ENCODE data around the gene TRPM5.
A peak's percentile ranks its signal among the peaks of the same experiment; 100 is the strongest.

TRPM5 gene

DNA sequence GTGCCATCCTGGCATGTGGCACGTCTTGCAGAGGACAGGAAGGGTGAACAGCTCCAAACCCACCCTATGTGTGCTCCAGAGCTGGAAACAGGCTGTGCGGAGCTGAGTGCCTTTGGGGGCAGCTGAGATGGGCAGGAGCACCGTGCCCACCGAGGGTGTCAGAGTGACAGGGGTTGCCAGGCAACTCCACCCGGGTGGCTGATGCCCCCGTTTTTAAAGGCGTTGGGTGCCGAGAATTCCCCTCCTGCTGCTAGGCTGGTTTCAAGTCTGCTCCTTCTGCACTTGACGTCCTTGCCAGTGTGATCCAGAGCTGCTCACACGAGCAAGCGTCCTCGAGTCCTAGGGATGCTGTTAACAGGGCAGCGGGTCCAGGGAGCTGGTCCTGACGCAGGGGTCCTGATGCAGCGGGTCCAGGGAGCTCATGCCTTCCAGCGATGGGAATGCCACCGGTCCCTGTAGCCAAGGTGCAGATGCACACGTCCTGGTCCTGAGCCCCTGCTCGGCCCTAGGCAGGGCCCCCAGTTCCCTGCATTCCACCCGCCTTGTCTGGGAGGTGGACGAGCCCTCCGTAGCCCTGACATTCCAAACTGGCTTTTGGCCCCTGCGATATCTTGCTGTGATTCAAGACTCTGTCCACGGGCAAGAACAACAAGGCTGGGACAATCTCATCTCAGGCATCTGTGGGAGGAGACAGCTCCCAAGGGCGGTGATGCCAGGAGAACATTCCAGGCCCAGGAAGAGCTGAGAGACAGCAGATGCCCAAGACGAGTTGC, 5.4 kb upstream of the TRPM5 start:
- no peak overlapping the region for H3K27ac Mint-ChIP-seq
- no peaks in the 10 kb centered on the region for H3K9me3 Mint-ChIP-seq
- H3K4me1 Mint-ChIP-seq: peaks cover 29% of the 10 kb centered on the region
- H3K36me3 Mint-ChIP-seq: peaks cover 1% of the 10 kb centered on the region
- no peaks in the 10 kb centered on the region for H3K27me3 Mint-ChIP-seq
- no peak overlapping the region for H3K4me3 Mint-ChIP-seq

DNA sequence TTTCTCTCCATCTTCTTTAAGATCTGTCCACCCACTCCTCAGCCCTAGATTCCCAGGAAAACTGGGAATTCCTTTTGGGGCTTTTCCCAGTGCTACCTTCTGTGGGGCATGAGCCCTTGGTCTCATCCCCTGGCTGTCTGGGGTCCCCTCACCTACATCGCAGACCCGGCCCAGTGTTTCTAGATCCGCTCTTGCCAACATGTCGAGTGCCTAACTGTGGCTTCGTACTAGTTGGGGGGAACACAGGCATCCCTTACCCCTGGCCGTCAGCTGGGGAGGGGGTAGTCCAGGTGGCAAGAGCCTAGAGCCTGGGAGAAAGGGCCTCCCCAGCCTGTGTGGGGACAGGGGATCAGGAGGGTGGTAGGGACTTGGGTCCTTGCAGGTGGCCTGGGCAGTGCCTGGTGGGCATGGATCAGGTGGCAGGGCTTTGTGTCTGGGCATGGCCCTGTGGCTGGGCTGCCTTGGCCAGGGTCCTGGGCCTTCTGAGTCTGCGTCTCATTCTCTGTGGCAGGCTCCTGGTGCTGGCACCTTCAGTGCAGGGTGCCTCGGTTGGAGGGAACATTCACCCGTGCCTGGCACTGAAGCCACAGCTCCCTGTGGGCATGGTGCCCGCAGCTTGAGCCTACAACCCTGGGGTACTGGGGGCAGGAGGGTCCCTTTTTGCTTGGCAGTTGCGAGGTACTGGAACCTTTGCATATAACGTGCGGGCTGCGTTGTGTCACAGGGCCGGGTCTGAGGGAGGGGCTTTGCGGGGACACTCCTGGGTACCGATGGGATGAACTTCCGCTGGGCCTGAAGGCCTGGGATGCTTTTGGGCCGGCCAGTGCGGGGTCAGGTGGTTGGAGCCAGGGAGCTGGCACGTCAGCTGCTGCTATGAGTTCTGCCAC, 4.6 kb upstream of the TRPM5 start:
- peaks cover 29% of the 10 kb centered on the region for H3K4me1 Mint-ChIP-seq
- peak overlapping the region; percentile 62 for H3K27ac Mint-ChIP-seq
- H3K36me3 Mint-ChIP-seq: peaks cover 1% of the 10 kb centered on the region
- H3K4me3 Mint-ChIP-seq: peak overlapping the region; percentile 54
- no peaks in the 10 kb centered on the region for H3K9me3 Mint-ChIP-seq
- no peaks in the 10 kb centered on the region for H3K27me3 Mint-ChIP-seq

DNA sequence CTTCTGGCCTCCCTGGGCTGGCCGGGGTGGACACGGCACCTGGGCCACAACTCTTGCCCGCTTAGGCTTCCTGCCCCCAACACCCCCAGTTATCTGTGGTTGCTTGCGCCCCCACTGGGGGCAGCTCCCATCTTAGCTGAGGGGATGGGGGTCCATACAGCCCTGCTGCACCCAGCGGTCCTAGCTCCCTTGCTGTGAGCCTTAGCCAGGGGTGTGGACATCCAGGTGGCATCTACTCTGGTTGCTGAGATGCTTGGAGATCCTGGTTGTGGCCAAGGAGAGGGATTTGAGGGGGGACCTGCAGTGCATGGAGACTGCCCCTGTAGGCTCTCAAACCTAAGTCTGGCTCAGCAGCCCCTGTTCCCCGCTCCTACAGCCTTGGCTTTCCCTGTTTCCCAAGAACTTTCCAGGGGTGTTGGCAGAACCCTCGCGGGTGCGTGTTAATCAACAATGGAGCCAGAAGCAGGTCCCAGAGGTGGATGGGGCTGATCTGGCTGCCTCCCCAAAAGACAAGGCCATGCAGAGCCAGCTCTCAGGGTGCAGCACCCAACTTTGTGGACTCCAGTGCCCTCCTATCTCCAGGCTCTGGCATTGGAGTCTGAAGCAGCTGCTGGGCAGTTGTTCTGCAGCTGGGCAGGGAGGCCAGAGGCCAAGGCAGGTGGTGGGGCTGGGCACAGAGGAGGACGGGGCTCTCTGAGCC, 3.8 kb upstream of the TRPM5 start:
- H3K36me3 Mint-ChIP-seq: peaks cover 1% of the 10 kb centered on the region
- H3K4me3 Mint-ChIP-seq: no peak overlapping the region
- peaks cover 34% of the 10 kb centered on the region for H3K4me1 Mint-ChIP-seq
- H3K9me3 Mint-ChIP-seq: no peaks in the 10 kb centered on the region
- H3K27ac Mint-ChIP-seq: no peak overlapping the region
- no peaks in the 10 kb centered on the region for H3K27me3 Mint-ChIP-seq

- Mint-ChIP-seq H3K4me3 (peak overlapping the region; percentile 90), H3K9me3 (no peaks in the 10 kb centered on the region), H3K4me1 (peaks cover 41% of the 10 kb centered on the region), H3K27ac (peak overlapping the region; percentile 24), H3K36me3 (peaks cover 1% of the 10 kb centered on the region), H3K27me3 (no peaks in the 10 kb centered on the region)
Measured at GRCh38 chr11:2447253-2447950, 3.1 kb upstream of the TRPM5 start.

GRCh38 chr11:2446590-2447252, 2.4 kb upstream of the TRPM5 start:
- H3K27me3 Mint-ChIP-seq: no peaks in the 10 kb centered on the region
- H3K36me3 Mint-ChIP-seq: no peaks in the 10 kb centered on the region
- H3K4me1 Mint-ChIP-seq: peaks cover 47% of the 10 kb centered on the region
- peak overlapping the region; percentile 90 for H3K4me3 Mint-ChIP-seq
- no peaks in the 10 kb centered on the region for H3K9me3 Mint-ChIP-seq
- no peak overlapping the region for H3K27ac Mint-ChIP-seq

- no peaks in the 10 kb centered on the region for H3K27me3 Mint-ChIP-seq
- H3K4me3 Mint-ChIP-seq: peak overlapping the region; percentile 90
- H3K27ac Mint-ChIP-seq: peak overlapping the region; percentile 77
- H3K4me1 Mint-ChIP-seq: peaks cover 47% of the 10 kb centered on the region
- no peaks in the 10 kb centered on the region for H3K36me3 Mint-ChIP-seq
- no peaks in the 10 kb centered on the region for H3K9me3 Mint-ChIP-seq
Measured at GRCh38 chr11:2445746-2446551, 1.6 kb upstream of the TRPM5 start.

GRCh38 chr11:2444821-2445745, 769 bp upstream of the TRPM5 start, which contains the start of gene KCNQ1:
TSS of gene KCNQ1 (plus strand) at chr11:2445008. CDS start at chr11:2445099, 91 bp downstream.
- Mint-ChIP-seq H3K27ac (peak within 1 kb of the TSS; percentile 77), H3K4me1 (peaks cover 47% of the 10 kb centered on the region), H3K27me3 (no peaks in the 10 kb centered on the region), H3K36me3 (no peaks in the 10 kb centered on the region), H3K4me3 (peak within 1 kb of the TSS; percentile 90), H3K9me3 (no peaks in the 10 kb centered on the region)

DNA sequence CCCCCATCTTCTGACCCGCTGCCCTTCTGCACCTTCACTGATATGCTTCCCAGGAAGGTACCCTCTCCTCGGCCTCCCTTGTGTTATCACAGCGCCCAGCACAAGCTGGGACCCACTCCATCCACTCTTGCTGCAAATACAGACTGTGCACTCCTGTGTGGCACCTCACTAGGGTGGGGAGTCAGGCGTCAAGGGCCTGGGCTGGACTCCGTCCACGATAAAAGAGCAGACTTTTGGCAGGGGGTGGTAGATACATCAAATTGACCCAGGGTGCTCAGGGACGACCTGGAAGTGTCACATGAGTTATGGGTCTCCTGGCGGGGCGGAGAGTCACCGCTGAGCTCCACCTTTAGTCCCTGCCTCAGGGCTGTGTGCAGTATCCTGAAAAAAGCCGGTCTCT, 908 bp downstream of the TRPM5 start:
- Mint-ChIP-seq H3K4me3 (peak overlapping the region; percentile 17), H3K9me3 (no peaks in the 10 kb centered on the region), H3K27ac (peak overlapping the region; percentile 12), H3K36me3 (no peaks in the 10 kb centered on the region), H3K27me3 (no peaks in the 10 kb centered on the region), H3K4me1 (peaks cover 44% of the 10 kb centered on the region)

DNA sequence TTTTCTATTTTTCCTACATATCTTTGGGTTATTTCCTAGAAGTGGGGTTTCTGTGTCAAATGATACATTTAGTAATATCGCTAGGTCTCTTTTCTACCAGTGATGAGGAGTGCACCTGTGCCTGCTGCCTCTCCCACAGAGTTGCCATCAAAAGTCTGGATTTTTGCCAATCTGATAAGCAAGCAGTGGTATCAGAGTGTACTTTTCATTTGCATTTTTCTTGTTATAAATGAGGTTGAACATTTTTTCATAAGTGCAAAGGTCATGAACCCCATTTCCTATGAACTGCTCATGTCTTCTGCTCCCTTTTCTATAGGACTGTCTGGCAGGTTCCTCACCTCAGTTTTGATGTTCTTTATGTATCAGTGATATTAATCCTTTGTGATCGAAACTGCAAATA, 1.7 kb downstream of the TRPM5 start:
- H3K4me3 Mint-ChIP-seq: no peak overlapping the region
- no peaks in the 10 kb centered on the region for H3K27me3 Mint-ChIP-seq
- peak overlapping the region; percentile 62 for H3K27ac Mint-ChIP-seq

DNA sequence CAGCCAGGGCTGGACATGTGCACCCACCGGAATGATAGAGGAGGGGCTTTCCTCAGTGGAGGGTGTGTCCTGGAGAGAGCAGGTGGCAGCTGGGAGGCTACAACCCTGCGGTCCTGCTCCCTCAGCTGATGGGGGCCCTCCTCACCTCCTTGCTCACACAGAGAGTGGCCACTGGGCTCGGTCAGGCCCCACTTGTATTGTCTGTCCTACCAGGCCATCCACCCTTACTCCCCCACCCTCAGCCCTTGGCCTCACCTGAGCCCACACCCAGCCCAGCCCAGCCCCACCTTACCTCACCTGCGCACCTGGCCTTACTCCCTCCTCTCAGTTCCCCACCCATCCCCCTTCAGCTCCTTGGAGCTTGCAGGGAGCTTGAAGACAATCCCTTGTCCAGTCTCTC, 3.1 kb downstream of the TRPM5 start:
- peaks cover 22% of the 10 kb centered on the region for H3K4me1 Mint-ChIP-seq
- no peaks in the 10 kb centered on the region for H3K27me3 Mint-ChIP-seq
- H3K27ac Mint-ChIP-seq: no peak overlapping the region
- no peaks in the 10 kb centered on the region for H3K9me3 Mint-ChIP-seq
- no peaks in the 10 kb centered on the region for H3K36me3 Mint-ChIP-seq
- no peak overlapping the region for H3K4me3 Mint-ChIP-seq

More for the DNA sequence above, 1.7 kb downstream of the TRPM5 start:
- no peaks in the 10 kb centered on the region for H3K36me3 Mint-ChIP-seq
- H3K4me1 Mint-ChIP-seq: peaks cover 36% of the 10 kb centered on the region
- H3K9me3 Mint-ChIP-seq: no peaks in the 10 kb centered on the region

DNA sequence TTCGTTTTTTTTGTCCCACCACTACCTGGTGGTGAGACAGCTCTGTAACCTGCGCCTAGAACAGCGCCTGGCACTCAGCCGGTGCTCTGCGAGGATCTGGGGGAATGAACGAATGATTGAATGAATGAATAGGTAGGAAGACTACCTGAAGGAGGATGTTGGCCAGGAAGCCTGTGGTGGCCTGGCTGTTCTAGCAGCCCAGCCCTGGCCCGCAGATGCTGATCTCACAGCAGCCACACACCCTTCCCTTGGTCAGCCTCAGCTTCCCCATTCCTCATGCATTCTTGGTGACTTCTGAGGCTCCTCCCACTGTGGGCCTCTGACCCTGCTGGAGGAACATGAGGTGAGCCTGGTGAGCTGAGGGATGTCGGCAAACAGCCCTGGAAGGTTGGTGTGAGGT, 3.7 kb downstream of the TRPM5 start:
- H3K9me3 Mint-ChIP-seq: no peaks in the 10 kb centered on the region
- peak overlapping the region; percentile 35 for H3K27ac Mint-ChIP-seq
- no peaks in the 10 kb centered on the region for H3K27me3 Mint-ChIP-seq
- H3K4me3 Mint-ChIP-seq: no peak overlapping the region
- no peaks in the 10 kb centered on the region for H3K36me3 Mint-ChIP-seq
- peaks cover 22% of the 10 kb centered on the region for H3K4me1 Mint-ChIP-seq

GRCh38 chr11:2439820-2440219, 4.5 kb downstream of the TRPM5 start:
- no peaks in the 10 kb centered on the region for H3K27me3 Mint-ChIP-seq
- peaks cover 18% of the 10 kb centered on the region for H3K4me1 Mint-ChIP-seq
- H3K4me3 Mint-ChIP-seq: no peak overlapping the region
- H3K36me3 Mint-ChIP-seq: no peaks in the 10 kb centered on the region
- H3K9me3 Mint-ChIP-seq: no peaks in the 10 kb centered on the region
- H3K27ac Mint-ChIP-seq: no peak overlapping the region

GRCh38 chr11:2437516-2437915, 6.8 kb downstream of the TRPM5 start:
- Mint-ChIP-seq H3K27ac (no peak overlapping the region), H3K36me3 (no peaks in the 10 kb centered on the region), H3K4me3 (no peak overlapping the region), H3K27me3 (no peaks in the 10 kb centered on the region), H3K4me1 (peaks cover 7% of the 10 kb centered on the region), H3K9me3 (no peaks in the 10 kb centered on the region)
